Ascending aorta (tissue), 2 donors: ENCODE measurements around the gene MEF2C. TPM values are rescaled to one million over a fixed set of nuclear protein-coding genes. Genes with fewer than 3 reads are reported as not detected.

ENCODE experiments used
- DNase-seq, 2 donors: peaks; one replicate each; pipeline ENCODE4 v3.0.0-alpha.2; 2019; ENCODE audit warnings: low spot score in 2 of 2
- H3K27ac ChIP-seq, 2 donors: fragments of 200-600 bp; sonication (generic); one replicate each; pipeline ENCODE4 v1.5.1; 2016 to 2017; ENCODE audit warnings: mild to moderate bottlenecking in 1 of 2
- H3K27me3 ChIP-seq: fragments of 200-600 bp; sonication (generic); one replicate; pipeline ENCODE4 v1.5.1; 2017
- H3K36me3 ChIP-seq, 2 donors: fragments of 200-600 bp; sonication (generic); one replicate each; pipeline ENCODE4 v1.5.1; 2016
- H3K4me1 ChIP-seq, 2 donors: fragments of 200-600 bp; sonication (generic); one replicate each; pipeline ENCODE4 v1.5.1; 2016 to 2017; ENCODE audit warnings: mild to moderate bottlenecking in 1 of 2
- H3K4me3 ChIP-seq, 2 donors: fragments of 200-600 bp; sonication (generic); one replicate each; pipeline ENCODE4 v1.5.1; 2016 to 2017; ENCODE audit warnings: mild to moderate bottlenecking in 1 of 2
- H3K9me3 ChIP-seq, 2 donors: fragments of 200-600 bp; sonication (generic); one replicate each; pipeline ENCODE4 v1.5.1; 2016
- intact Hi-C: fragments of 100-400 bp; cut with DNase I; formaldehyde crosslinking; loops from one replicate; pipeline ENCODE4 v1.15.1; 2023
- total RNA-seq: library from RNA; depleted of rRNA; stranded (reverse); fragments of >200 nt; gene quantifications from one replicate; pipeline ENCODE4 v1.1.0, GENCODE V29; 2016
- TF ChIP-seq, protein P1 (sequence below), 3 experiments: fragments of 200-600 bp in 2 of 3; fragments of 450-650 bp in 1 of 3; sonication (generic) in 2 of 3; IDR thresholded peaks; one replicate each; pipeline ENCODE4 v1.5.1; 2016 to 2019; ENCODE audit warnings: antibody characterized with exemption in 3 of 3, mild to moderate bottlenecking in 1 of 3, moderate library complexity in 1 of 3

Gene MEF2C
- total RNA-seq, 1 donor from 2014 or later = 138 TPM

DNA sequence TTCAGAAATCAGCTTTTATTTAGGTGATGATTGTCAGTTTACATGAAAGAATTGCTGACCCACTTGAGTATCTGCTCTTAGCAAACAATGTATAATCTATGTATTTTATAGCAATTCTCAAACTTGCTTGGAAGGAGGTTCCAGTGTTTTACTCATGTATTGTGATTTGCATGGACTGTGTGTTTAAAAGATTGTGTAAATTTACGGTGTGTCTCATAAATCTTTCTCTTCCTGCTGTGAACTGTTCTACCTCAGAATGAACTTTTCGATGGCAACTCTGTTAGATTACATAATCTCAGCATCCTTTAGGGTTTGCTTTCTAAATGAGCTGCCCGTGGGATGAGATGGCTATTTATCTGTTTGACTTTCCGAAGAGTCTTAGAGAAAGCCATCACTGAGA, 122.5 kb downstream of the MEF2C start:
- Histone ChIP-seq H3K9me3 (no peaks in the 10 kb centered on the region), H3K4me1 (peaks cover 0 to 9% of the 10 kb centered on the region in 2 donors), H3K36me3 (peaks cover 7 to 18% of the 10 kb centered on the region in 2 donors), H3K4me3 (no peak overlapping the region), H3K27me3 (no peaks in the 10 kb centered on the region), H3K27ac (no peak overlapping the region)
- intact Hi-C loops = no loop called here
- TF ChIP-seq, protein P1, sequence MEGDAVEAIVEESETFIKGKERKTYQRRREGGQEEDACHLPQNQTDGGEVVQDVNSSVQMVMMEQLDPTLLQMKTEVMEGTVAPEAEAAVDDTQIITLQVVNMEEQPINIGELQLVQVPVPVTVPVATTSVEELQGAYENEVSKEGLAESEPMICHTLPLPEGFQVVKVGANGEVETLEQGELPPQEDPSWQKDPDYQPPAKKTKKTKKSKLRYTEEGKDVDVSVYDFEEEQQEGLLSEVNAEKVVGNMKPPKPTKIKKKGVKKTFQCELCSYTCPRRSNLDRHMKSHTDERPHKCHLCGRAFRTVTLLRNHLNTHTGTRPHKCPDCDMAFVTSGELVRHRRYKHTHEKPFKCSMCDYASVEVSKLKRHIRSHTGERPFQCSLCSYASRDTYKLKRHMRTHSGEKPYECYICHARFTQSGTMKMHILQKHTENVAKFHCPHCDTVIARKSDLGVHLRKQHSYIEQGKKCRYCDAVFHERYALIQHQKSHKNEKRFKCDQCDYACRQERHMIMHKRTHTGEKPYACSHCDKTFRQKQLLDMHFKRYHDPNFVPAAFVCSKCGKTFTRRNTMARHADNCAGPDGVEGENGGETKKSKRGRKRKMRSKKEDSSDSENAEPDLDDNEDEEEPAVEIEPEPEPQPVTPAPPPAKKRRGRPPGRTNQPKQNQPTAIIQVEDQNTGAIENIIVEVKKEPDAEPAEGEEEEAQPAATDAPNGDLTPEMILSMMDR (IDR thresholded peaks at IDR 0.05) = no peak
- DNase-seq = no peak

DNA sequence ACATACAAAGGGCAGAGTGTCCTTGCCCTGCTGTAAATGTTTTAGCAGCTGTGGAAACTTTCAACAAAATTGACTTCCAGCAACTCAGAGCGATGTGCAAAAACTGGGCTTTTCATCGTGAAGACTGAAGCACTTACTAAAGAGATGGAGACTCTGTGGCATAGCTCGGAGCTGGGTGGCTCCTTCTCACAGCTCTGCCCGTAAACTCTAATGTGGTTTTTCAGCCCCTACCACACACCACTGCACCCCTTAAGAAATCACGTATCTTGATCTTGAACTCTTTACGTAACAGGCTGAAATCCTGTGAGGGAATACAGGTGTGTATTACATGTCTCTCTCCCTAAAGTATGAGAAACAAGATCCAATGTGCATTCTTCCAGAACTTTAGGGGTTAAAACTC, 124.4 kb downstream of the MEF2C start:
- no peaks in the 10 kb centered on the region for H3K9me3 ChIP-seq
- H3K4me1 ChIP-seq = peaks cover 0 to 8% of the 10 kb centered on the region in 2 donors
- no peaks in the 10 kb centered on the region for H3K27me3 ChIP-seq
- TF ChIP-seq, protein P1 (IDR thresholded peaks at IDR 0.05) = no peak
- no peak overlapping the region for H3K27ac ChIP-seq
- no peak for DNase-seq
- H3K36me3 ChIP-seq = peaks cover 7 to 18% of the 10 kb centered on the region in 2 donors
- no peak overlapping the region for H3K4me3 ChIP-seq
- intact Hi-C loops = no loop called here

DNA sequence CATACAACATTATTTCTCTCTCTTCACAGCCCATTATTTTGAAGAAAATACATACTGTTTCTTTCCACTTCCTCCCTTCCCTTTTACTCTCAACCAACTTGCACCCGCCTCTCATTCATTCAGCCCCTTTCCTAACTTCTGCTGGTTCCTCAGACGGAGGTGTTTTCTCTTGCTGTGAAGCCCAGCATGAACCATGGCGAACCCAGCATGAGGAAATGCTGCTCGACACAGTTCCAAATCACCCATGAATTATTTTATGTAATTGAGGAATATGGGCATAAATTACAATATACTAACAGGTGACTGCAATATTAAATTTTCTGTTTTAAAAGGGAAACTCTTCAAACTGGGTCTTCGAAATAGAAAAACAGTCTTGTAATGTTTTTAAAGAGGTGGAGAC, 124.8 kb downstream of the MEF2C start:
- intact Hi-C loops = no loop called here
- Histone ChIP-seq H3K4me3 (no peak overlapping the region), H3K27me3 (no peaks in the 10 kb centered on the region), H3K4me1 (peaks cover 0 to 8% of the 10 kb centered on the region in 2 donors), H3K36me3 (peaks cover 7 to 20% of the 10 kb centered on the region in 2 donors), H3K9me3 (no peaks in the 10 kb centered on the region), H3K27ac (no peak overlapping the region)
- no peak for DNase-seq
- TF ChIP-seq, protein P1 (IDR thresholded peaks at IDR 0.05) = no peak

DNA sequence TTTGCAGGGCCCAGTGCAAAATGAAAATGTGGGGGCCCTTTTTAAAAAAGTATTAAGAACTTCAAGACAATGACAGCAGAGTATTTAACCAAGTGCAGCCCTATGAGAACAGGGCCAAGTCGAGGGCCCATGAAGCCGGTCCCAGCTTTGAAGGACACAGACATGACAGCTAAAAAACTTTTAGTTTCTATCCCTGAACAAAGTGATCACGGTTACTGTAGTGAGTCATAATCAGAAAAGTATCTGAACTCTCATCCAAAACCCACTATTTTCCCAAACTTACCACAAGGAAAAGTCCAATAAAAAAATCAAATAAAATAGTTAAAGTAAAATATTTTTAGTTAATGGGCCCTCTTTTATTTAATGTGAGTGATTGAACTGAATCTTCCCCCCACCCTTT, 126.0 kb downstream of the MEF2C start:
- Histone ChIP-seq H3K27ac (no peak overlapping the region), H3K27me3 (no peaks in the 10 kb centered on the region), H3K4me1 (peaks cover 0 to 4% of the 10 kb centered on the region in 2 donors), H3K36me3 (peaks cover 7 to 22% of the 10 kb centered on the region in 2 donors), H3K4me3 (no peak overlapping the region), H3K9me3 (no peaks in the 10 kb centered on the region)
- no peak for DNase-seq
- intact Hi-C loops = no loop called here
- TF ChIP-seq, protein P1 (IDR thresholded peaks at IDR 0.05) = no peak

DNA sequence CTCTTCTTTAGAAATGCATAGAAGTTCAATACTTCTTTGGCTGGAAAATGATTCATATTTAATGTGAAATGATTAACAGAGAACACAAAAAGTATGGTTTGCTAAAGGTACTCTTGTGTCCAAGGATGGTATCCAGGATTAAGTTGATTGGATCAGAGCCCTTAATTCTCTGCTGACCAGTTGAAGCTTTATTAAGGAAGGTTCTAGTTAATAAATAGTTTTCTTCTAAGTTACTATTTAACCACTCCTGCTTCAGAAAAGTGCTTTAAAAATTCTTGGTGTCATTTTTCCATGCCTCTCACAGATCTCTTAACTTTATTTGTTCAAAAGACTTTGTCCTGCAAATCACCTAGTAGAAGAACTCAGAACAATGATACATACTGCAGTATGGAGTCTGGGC, 134.3 kb downstream of the MEF2C start:
- Histone ChIP-seq H3K4me3 (no peak overlapping the region), H3K36me3 (peaks cover 11 to 31% of the 10 kb centered on the region in 2 donors), H3K27ac (no peak overlapping the region), H3K4me1 (no peaks in the 10 kb centered on the region), H3K27me3 (no peaks in the 10 kb centered on the region), H3K9me3 (no peaks in the 10 kb centered on the region)
- intact Hi-C loops = no loop called here
- TF ChIP-seq, protein P1 (IDR thresholded peaks at IDR 0.05) = no peak
- no peak for DNase-seq

DNA sequence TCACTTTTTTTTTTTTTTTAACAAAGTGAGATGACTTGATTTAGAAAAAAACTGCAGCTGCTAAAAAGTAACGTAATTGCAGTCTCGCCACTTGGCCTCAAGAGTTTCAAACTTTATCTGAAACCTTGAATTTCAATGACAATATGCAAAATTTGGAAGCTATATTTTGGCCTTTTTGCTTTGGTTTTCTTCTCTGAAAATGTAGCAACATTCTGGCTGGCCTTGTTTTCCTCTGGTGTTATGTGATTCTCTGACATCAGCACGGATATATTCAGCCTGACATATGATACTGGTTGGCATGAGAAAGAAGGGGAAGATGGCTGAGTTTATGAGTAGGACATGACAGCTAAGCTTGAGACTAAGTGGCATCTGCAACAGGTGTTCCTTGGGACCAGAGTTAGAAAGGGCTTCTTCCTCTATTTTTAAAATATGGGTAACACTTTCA, 136.5 kb downstream of the MEF2C start:
- intact Hi-C loops = no loop called here
- Histone ChIP-seq H3K4me1 (no peaks in the 10 kb centered on the region), H3K27ac (no peak overlapping the region), H3K36me3 (peaks cover 11 to 22% of the 10 kb centered on the region in 2 donors), H3K9me3 (no peaks in the 10 kb centered on the region), H3K27me3 (no peaks in the 10 kb centered on the region), H3K4me3 (no peak overlapping the region)
- TF ChIP-seq, protein P1 (IDR thresholded peaks at IDR 0.05) = no peak
- DNase-seq = no peak
